OCI-LY7 (cell line): Measurements from ENCODE around the gene FHIP1A. TPM values are rescaled to one million over a fixed set of nuclear protein-coding genes. Genes with fewer than 3 reads are reported as not detected.

Source experiments
- BruUV-seq: library from RNA; stranded (reverse); fragments of 400-500 nt; replicated peaks from 2 replicates; lab custom pipeline; 2021; lab: Mats Ljungman, UMichigan
- CTCF ChIA-PET: fragments of 300-600 bp; sonication (Branson Sonifier 250); formaldehyde crosslinking; loops from one replicate; lab custom pipeline; 2022; ENCODE audit warnings: antibody characterized with exemption; ENCODE audit not compliant: unreplicated experiment; lab: Charles Lee
- POLR2A ChIA-PET: fragments of 300-600 bp; sonication (Branson Sonifier 250); formaldehyde crosslinking; loops from one replicate; lab custom pipeline; 2022; ENCODE audit warnings: antibody characterized with exemption; lab: Charles Lee
- DNase-seq: peaks from one replicate; pipeline ENCODE4 v3.0.0-alpha.2; 2015; ENCODE audit warnings: low spot score
- H2AFZ ChIP-seq: fragments of 200-600 bp; sonication (generic), shearing (Covaris generic); 2 replicates; pipeline ENCODE4 v1.6.1; 2014; ENCODE audit warnings: mild to moderate bottlenecking, antibody characterized with exemption, low read length, moderate library complexity
- H3K27ac ChIP-seq: fragments of 200-600 bp; sonication (generic); 2 replicates; pipeline ENCODE4 v1.5.1; 2014; ENCODE audit warnings: mixed run types, low read depth, mild to moderate bottlenecking, moderate library complexity, low read length, inconsistent platforms; ENCODE audit not compliant: poor library complexity, severe bottlenecking
- H3K36me3 ChIP-seq: fragments of 200-600 bp; sonication (generic); 2 replicates; pipeline ENCODE4 v1.6.1; 2014; ENCODE audit warnings: mild to moderate bottlenecking, antibody characterized with exemption, low read length, moderate library complexity, mixed read lengths; ENCODE audit not compliant: insufficient read depth
- H3K4me1 ChIP-seq: fragments of 200-600 bp; sonication (generic); 2 replicates; pipeline ENCODE4 v1.5.1; 2014; ENCODE audit warnings: mild to moderate bottlenecking, low read length; ENCODE audit not compliant: insufficient read depth, poor library complexity, severe bottlenecking
- H3K4me2 ChIP-seq: fragments of 200-600 bp; sonication (generic); 2 replicates; pipeline ENCODE4 v1.6.1; 2014; ENCODE audit warnings: mild to moderate bottlenecking, low read length
- H3K4me3 ChIP-seq: fragments of 200-600 bp; sonication (generic); 2 replicates; pipeline ENCODE4 v1.5.1; 2014; ENCODE audit warnings: mild to moderate bottlenecking, low read depth, low read length; ENCODE audit not compliant: poor library complexity, severe bottlenecking
- H3K79me2 ChIP-seq: fragments of 200-600 bp; sonication (generic); 2 replicates; pipeline ENCODE4 v1.6.1; 2016; ENCODE audit warnings: low read depth, mild to moderate bottlenecking, low read length, moderate library complexity, mixed read lengths; ENCODE audit not compliant: insufficient read depth
- H3K9me2 ChIP-seq: fragments of 200-600 bp; sonication (generic); 2 replicates; pipeline ENCODE4 v1.6.1; 2016; ENCODE audit warnings: mild to moderate bottlenecking, low read length, mixed read lengths; ENCODE audit not compliant: insufficient read depth
- H3K9me3 ChIP-seq: fragments of 200-600 bp; sonication (generic); 2 replicates; pipeline ENCODE4 v1.6.1; 2014; ENCODE audit warnings: mild to moderate bottlenecking, mixed run types, low read length, mixed read lengths
- H4K20me1 ChIP-seq: fragments of 200-600 bp; sonication (generic); 2 replicates; pipeline ENCODE4 v1.6.1; 2014; ENCODE audit warnings: mild to moderate bottlenecking, antibody characterized with exemption, low read length, moderate library complexity, mixed read lengths; ENCODE audit not compliant: insufficient read depth
- CTCF ChIP-seq: fragments of 200-600 bp; sonication (generic); conservative IDR thresholded peaks from 2 replicates; pipeline ENCODE4 v1.5.1; 2014; ENCODE audit warnings: mild to moderate bottlenecking, antibody characterized with exemption, low read length, moderate library complexity, mixed read lengths
- EZH2phosphoT487 ChIP-seq: fragments of 200-600 bp; sonication (generic); IDR thresholded peaks from 2 replicates; pipeline ENCODE4 v1.6.1; 2018; ENCODE audit warnings: low read depth, borderline replicate concordance, mild to moderate bottlenecking, mixed run types, antibody characterized with exemption, low read length, moderate library complexity, mixed read lengths
- intact Hi-C: fragments of 100-400 bp; cut with micrococcal nuclease; formaldehyde crosslinking; loops from one replicate; pipeline ENCODE4 v1.10.0; 2022; ENCODE audit not compliant: unreplicated experiment
- total RNA-seq, 2 experiments: library from RNA; depleted of rRNA in 1 of 2; stranded (reverse); fragments of >200 nt in 1 of 2; shearing (Covaris generic) in 1 of 2; gene quantifications; 2 replicates each; pipeline ENCODE4 v1.2.3, GENCODE V29; 2014 to 2022

Gene FHIP1A
- total RNA-seq, 2 experiments from 2014 or later: not detected

DNA sequence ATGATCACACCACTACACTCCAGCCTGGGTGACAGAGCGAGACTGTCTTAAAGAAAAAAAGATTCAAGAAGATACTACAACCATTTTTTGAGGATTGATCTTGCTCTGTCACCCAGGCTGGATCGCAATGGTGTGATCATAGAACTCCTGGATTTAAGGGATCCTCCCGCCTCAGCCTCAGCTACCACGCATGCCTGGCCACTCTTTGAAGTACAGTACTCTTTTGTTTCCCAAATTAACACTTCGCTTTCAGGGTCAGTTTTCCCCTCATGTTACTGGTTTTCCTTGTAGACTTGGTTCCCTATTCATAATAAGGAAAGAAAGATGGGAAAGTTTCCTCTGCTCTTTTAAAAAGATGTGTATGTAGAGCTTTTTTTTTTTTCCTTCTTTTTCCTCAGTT lies 34.3 kb downstream of the FHIP1A start:
- H3K9me2 ChIP-seq: no peaks in the 10 kb centered on the region
- H3K9me3 ChIP-seq: no peaks in the 10 kb centered on the region
- no peak overlapping the region for H3K27ac ChIP-seq
- POLR2A ChIA-PET: interaction anchor here (0.6 kb wide), 2 partner anchors 458 to 1478 kb away, joined by 3 read pairs; no protein-coding TSS in a partner anchor
- H4K20me1 ChIP-seq: no peaks in the 10 kb centered on the region
- CTCF ChIA-PET: interaction anchor here (0.5 kb wide), 1 partner anchor 22 kb away, joined by 3 read pairs; no protein-coding TSS in a partner anchor
- no TSS peak for BruUV-seq
- no peaks in the 10 kb centered on the region for H3K36me3 ChIP-seq
- DNase-seq: no peak
- no peak overlapping the region for H3K4me3 ChIP-seq
- TF ChIP-seq CTCF (no peak), EZH2phosphoT487 (no peak)
- intact Hi-C loops: no loop called here
- H3K4me1 ChIP-seq: no peaks in the 10 kb centered on the region
- H3K79me2 ChIP-seq: no peaks in the 10 kb centered on the region
- H3K4me2 ChIP-seq: no peak overlapping the region
- no peak overlapping the region for H2AFZ ChIP-seq

GRCh38 chr4:151443752-151444151 lies 34.8 kb downstream of the FHIP1A start:
- no peak overlapping the region for H3K4me3 ChIP-seq
- ChIA-PET CTCF (no interaction called here), POLR2A (interaction anchor here (0.6 kb wide), 1 partner anchor 56 kb away, joined by 3 read pairs; no protein-coding TSS in a partner anchor)
- no peaks in the 10 kb centered on the region for H3K4me1 ChIP-seq
- H4K20me1 ChIP-seq: no peaks in the 10 kb centered on the region
- H3K9me2 ChIP-seq: no peaks in the 10 kb centered on the region
- DNase-seq: no peak
- intact Hi-C loops: no loop called here
- TF ChIP-seq CTCF: no peak
- no peak for TF ChIP-seq EZH2phosphoT487
- H3K36me3 ChIP-seq: no peaks in the 10 kb centered on the region
- no peak overlapping the region for H3K4me2 ChIP-seq
- no peak overlapping the region for H2AFZ ChIP-seq
- BruUV-seq: no TSS peak
- no peak overlapping the region for H3K27ac ChIP-seq
- H3K9me3 ChIP-seq: no peaks in the 10 kb centered on the region
- H3K79me2 ChIP-seq: no peaks in the 10 kb centered on the region

- H3K36me3 ChIP-seq: no peaks in the 10 kb centered on the region
- no peaks in the 10 kb centered on the region for H3K4me1 ChIP-seq
- ChIA-PET CTCF (no interaction called here), POLR2A (no interaction called here)
- DNase-seq: no peak
- H3K4me3 ChIP-seq: no peak overlapping the region
- H3K9me3 ChIP-seq: no peaks in the 10 kb centered on the region
- H3K9me2 ChIP-seq: no peaks in the 10 kb centered on the region
- no peak overlapping the region for H3K4me2 ChIP-seq
- H4K20me1 ChIP-seq: no peaks in the 10 kb centered on the region
- H3K27ac ChIP-seq: no peak overlapping the region
- TF ChIP-seq EZH2phosphoT487: no peak
- TF ChIP-seq CTCF: no peak
- H3K79me2 ChIP-seq: no peaks in the 10 kb centered on the region
- intact Hi-C loops: no loop called here
- H2AFZ ChIP-seq: no peak overlapping the region
- BruUV-seq: no TSS peak
Measured at GRCh38 chr4:151446208-151446607, 37.2 kb downstream of the FHIP1A start.
